KBM-7 (cell line): ENCODE results near the gene SUB1.
"Not testable (repeated sequence)": the region's sequence is repeated elsewhere in the genome, so short reads cannot be mapped to it uniquely, and the experiment has no call there.

ENCODE experiments used
- DNase-seq: peaks from one replicate; pipeline ENCODE4 v3.0.0-alpha.2; 2015
- in situ Hi-C: fragments of 300-500 bp; cut with MboI; formaldehyde crosslinking; loops from 2 replicates; pipeline ENCODE4 v1.14.3; 2020; ENCODE audit warnings: low sequenced_read_pairs, low pct_unique_long_range_greater_than_20kb, mixed read lengths

SUB1 gene

GRCh38 chr5:32562843-32563242, 22.5 kb upstream of the SUB1 start:
- in situ Hi-C loops = no loop called here
- no peak for DNase-seq

- in situ Hi-C loops = no loop called here
- DNase-seq = no peak
Observed at GRCh38 chr5:32563614-32564013, 21.7 kb upstream of the SUB1 start.

- DNase-seq = peak; percentile 30
- in situ Hi-C loops = no loop called here
Observed at GRCh38 chr5:32565145-32565544, 20.2 kb upstream of the SUB1 start.

GRCh38 chr5:32566319-32567111, 18.8 kb upstream of the SUB1 start:
- in situ Hi-C loops = no loop called here

GRCh38 chr5:32571128-32571527, 14.2 kb upstream of the SUB1 start:
- in situ Hi-C loops = no loop called here
- no peak for DNase-seq

More at GRCh38 chr5:32566319-32567111, 18.8 kb upstream of the SUB1 start:
- no peak for DNase-seq

GRCh38 chr5:32572778-32573480, 12.4 kb upstream of the SUB1 start:
- no peak for DNase-seq
- in situ Hi-C loops = no loop called here

GRCh38 chr5:32573481-32573854, 11.9 kb upstream of the SUB1 start:
- DNase-seq, in situ Hi-C loops: not testable (repeated sequence)

- no peak for DNase-seq
- in situ Hi-C loops = loop anchor here (25.0 kb wide), 1 partner anchor 87 kb away; no protein-coding TSS in a partner anchor
Observed at GRCh38 chr5:32574540-32575175, 10.7 kb upstream of the SUB1 start.

- in situ Hi-C loops = loop anchor here (25.0 kb wide), 1 partner anchor 91 kb away; no protein-coding TSS in a partner anchor
Observed at GRCh38 chr5:32578363-32578762, 7.0 kb upstream of the SUB1 start.

GRCh38 chr5:32578764-32579163, 6.6 kb upstream of the SUB1 start:
- in situ Hi-C loops = loop anchor here (25.0 kb wide), 1 partner anchor 91 kb away; no protein-coding TSS in a partner anchor
- no peak for DNase-seq

More at GRCh38 chr5:32578363-32578762, 7.0 kb upstream of the SUB1 start:
- DNase-seq = no peak

- no peak for DNase-seq
- in situ Hi-C loops = loop anchor here (25.0 kb wide), 1 partner anchor 94 kb away; no protein-coding TSS in a partner anchor
Observed at GRCh38 chr5:32581010-32581785, 4.2 kb upstream of the SUB1 start.

- no peak for DNase-seq
- in situ Hi-C loops = loop anchor here (25.0 kb wide), 1 partner anchor 96 kb away; no protein-coding TSS in a partner anchor
Observed at GRCh38 chr5:32583582-32584232, 1.6 kb upstream of the SUB1 start.

GRCh38 chr5:32584646-32585045, 711 bp upstream of the SUB1 start:
- in situ Hi-C loops = loop anchor here (25.0 kb wide), 1 partner anchor 97 kb away; no protein-coding TSS in a partner anchor
- DNase-seq = no peak

GRCh38 chr5:32585122-32585445, 273 bp upstream of the SUB1 start:
- no peak for DNase-seq
- in situ Hi-C loops = loop anchor here (25.0 kb wide), 1 partner anchor 98 kb away; no protein-coding TSS in a partner anchor

- in situ Hi-C loops = loop anchor here (25.0 kb wide), 1 partner anchor 99 kb away; no protein-coding TSS in a partner anchor
- DNase-seq = no peak
Observed at GRCh38 chr5:32586276-32586599, 881 bp downstream of the SUB1 start.

- in situ Hi-C loops = loop anchor here (25.0 kb wide), 1 partner anchor 100 kb away; no protein-coding TSS in a partner anchor
- no peak for DNase-seq
Observed at GRCh38 chr5:32587067-32587551, 1.8 kb downstream of the SUB1 start.

GRCh38 chr5:32589416-32589815, 4.1 kb downstream of the SUB1 start:
- no peak for DNase-seq
- in situ Hi-C loops = loop anchor here (25.0 kb wide), 1 partner anchor 102 kb away; no protein-coding TSS in a partner anchor
